ENCODE data around the gene GALR2.

The GALR2 gene

GRCh38 chr17:76079535-76079955, 5.0 kb downstream of the GALR2 start:
- no peak for DNase-seq (ENCODE audit: low read depth in 1 of 2, low spot score in 1 of 2)

- no peak for DNase-seq (ENCODE audit: low read depth in 1 of 2, low spot score in 1 of 2)
Measured at GRCh38 chr17:76079956-76080767, 5.6 kb downstream of the GALR2 start.

- DNase-seq (ENCODE audit: low read depth in 1 of 2, low spot score in 1 of 2): no peak
Measured at GRCh38 chr17:76080768-76081287, 6.2 kb downstream of the GALR2 start.

GRCh38 chr17:76081295-76082210, 7.0 kb downstream of the GALR2 start:
- no peak for DNase-seq (ENCODE audit: low read depth in 1 of 2, low spot score in 1 of 2)

- DNase-seq (ENCODE audit: low read depth in 1 of 2, low spot score in 1 of 2): no peak
Measured at GRCh38 chr17:76082326-76083251, 8.0 kb downstream of the GALR2 start.

- DNase-seq (ENCODE audit: low read depth in 1 of 2, low spot score in 1 of 2): no peak
Measured at GRCh38 chr17:76083536-76084182, 9.1 kb downstream of the GALR2 start.

- DNase-seq (ENCODE audit: low read depth in 1 of 2, low spot score in 1 of 2): no peak
Measured at GRCh38 chr17:76085066-76085730, 10.6 kb downstream of the GALR2 start.

GRCh38 chr17:76085731-76086366, 11.3 kb downstream of the GALR2 start:
- no peak for DNase-seq (ENCODE audit: low read depth in 1 of 2, low spot score in 1 of 2)

GRCh38 chr17:76086384-76086783, 11.8 kb downstream of the GALR2 start:
- DNase-seq (ENCODE audit: low read depth in 1 of 2, low spot score in 1 of 2): no peak

- DNase-seq (ENCODE audit: low read depth in 1 of 2, low spot score in 1 of 2): no peak
Measured at GRCh38 chr17:76087531-76087930, 12.9 kb downstream of the GALR2 start.

GRCh38 chr17:76088041-76088867, 13.7 kb downstream of the GALR2 start:
- DNase-seq (ENCODE audit: low read depth in 1 of 2, low spot score in 1 of 2): no peak

- DNase-seq (ENCODE audit: low read depth in 1 of 2, low spot score in 1 of 2): no peak
Measured at GRCh38 chr17:76088868-76089576, 14.4 kb downstream of the GALR2 start.

- no peak for DNase-seq (ENCODE audit: low read depth in 1 of 2, low spot score in 1 of 2)
Measured at GRCh38 chr17:76089680-76090516, 15.3 kb downstream of the GALR2 start.

GRCh38 chr17:76090517-76091129, 16.0 kb downstream of the GALR2 start:
- DNase-seq (ENCODE audit: low read depth in 1 of 2, low spot score in 1 of 2): no peak

- no peak for DNase-seq (ENCODE audit: low read depth in 1 of 2, low spot score in 1 of 2)
Measured at GRCh38 chr17:76091526-76092286, 17.1 kb downstream of the GALR2 start.
